ENCODE results near the gene BTG2.
"Not testable (repeated sequence)": the region's sequence is repeated elsewhere in the genome, so short reads cannot be mapped to it uniquely, and the experiment has no call there.

BTG2 gene

DNA sequence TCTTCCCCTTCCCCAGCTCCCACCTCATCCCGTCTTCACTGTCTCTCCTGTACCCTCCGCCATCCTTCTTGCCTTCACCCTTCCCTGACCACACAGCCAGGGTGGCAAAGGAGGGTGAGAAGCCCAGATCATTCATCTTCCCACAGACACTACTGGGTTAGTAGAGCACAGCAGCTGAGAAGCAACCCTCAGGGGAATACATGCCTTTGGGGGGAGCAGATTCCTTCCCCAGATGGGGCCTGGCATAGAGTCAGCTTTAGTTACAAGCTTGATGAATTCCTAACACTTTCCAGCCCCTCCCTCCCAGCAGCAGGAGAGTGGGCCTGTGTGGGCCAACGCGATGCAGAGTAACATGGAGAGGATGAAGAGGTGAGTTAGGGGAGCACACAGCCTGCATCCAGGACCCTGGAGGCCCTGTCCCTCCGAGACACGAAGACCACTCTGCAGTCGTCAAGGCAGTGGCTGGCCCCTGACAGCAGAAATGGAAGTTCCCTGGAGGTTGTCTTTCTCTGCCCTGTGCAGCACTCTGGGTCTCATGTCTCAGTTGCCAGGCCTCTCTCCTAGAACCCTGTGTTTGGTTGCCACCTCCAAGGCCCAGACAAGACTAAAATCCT, 8.8 kb upstream of the BTG2 start:
- no peak for DNase-seq

DNA sequence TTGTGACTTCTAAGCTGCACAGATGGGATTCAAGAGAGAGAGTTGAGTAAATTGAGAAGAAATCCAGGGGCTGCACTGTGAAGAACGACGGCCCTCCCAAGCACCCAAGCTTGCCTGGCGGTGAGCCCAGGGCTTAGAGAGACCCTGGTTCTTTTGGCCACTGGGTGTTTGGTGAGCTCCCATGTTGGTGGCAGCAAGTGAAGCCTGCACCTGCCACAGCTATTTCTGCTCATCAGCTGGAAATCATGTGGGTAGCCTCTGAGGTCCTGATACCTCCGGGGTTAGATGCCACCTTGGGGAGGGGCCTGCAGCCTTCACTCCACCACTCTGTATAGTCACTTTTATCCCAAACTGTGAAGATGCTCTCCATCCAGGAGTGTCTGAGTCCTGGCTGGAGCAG, 6.2 kb upstream of the BTG2 start:
- DNase-seq = no peak

DNA sequence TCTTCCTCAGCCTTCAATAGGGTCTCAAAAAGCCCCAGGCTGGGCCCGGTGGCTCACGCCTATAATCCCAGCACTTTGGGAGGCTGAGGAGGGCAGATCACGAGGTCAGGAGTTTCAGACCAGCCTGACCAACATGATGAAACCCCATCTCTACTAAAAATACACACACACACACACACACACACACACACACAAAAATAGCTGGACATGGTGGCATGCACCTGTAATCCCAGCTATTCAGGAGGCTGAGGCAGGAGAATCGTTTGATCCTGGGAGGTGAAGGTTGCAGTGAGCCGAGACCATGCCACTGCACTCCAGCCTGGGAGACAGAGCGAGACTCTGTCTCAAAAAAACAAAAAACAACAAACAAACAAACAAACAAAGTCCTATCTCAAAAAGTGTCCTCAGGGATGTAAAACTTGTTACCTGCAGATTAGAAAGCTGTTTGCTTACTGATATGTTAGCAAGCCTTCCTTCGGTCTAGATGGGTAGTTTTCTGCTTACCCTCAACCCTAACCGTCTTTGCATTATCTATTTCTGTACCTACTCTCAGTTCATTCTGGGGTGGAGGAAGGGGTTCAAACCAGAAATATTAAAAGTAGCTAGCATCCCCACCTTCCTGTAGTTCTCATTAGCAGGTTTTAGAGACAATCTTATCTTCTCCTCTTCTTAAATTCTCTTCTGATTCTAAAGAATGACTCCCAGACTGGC, 5.4 kb upstream of the BTG2 start:
- DNase-seq = not testable (repeated sequence)

DNA sequence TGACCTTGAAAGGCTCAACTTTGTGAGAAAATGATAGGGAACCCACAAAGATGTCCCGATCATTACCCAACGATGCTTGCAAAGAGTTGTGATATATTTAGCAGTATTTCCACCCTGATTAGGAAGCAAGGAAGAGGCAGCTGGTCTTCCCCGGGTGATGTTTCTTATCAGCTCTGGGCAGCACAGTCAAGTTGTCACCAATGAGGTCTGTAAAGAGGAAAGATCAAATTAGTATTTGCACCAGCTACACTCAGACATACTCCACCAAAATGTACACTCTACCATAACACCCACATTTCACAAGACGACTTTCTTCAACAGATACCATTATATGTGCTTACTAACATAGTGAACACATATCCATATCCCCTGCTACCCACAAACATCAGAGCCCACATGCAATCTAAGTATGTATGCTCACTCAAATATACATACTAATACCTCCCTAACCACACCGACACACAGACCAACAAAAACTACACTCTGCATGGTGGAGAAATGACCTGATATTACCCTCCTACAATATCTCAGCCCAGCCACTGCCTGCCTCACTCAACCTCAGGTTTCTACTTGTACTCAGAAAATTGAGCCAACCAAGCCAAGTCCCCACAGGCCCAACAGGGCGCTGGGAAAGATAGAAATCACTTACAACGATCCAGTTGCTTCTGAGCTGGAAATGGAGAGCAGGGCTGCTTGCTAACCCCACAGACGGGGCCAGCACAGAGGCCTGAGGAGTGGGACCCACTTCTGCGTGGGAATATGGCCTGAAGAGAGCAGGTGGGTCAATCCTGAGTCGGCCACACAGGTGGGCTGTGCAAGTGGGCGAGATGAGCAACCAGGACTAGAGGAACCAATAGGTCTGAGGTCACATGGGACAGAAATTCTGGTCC, 4.6 kb upstream of the BTG2 start:
- DNase-seq = no peak

- no peak for DNase-seq
Measured at GRCh38 chr1:203301331-203301668, 4.0 kb upstream of the BTG2 start.

GRCh38 chr1:203302456-203302855, 2.9 kb upstream of the BTG2 start:
- DNase-seq = no peak

- no peak for DNase-seq
Measured at GRCh38 chr1:203302894-203303293, 2.4 kb upstream of the BTG2 start.

DNA sequence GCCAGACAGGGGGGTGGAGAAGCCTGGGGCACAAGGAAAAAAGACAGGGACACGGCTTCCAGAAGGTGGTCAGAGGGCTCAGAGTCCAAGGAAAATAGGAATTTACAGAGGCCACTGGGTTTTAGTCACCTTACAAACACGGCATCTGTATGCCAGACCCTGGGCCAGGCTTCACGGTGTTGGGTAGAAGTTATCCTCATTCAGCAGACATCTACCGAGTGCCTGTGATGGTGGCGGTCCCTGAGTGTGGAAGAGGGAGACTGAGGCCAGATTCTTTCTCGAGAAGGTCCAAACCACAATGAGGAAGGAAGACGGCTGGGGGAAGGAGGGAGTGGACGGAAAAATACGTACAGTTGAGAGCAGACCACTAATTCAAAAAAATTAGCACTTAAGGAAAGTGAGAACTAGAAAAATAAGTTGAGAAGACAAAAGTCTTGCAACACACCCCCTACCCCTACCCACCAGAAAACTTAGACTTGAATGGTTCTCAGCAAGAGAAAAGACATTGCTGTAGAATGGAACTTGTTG, 864 bp upstream of the BTG2 start:
- DNase-seq = no peak

DNA sequence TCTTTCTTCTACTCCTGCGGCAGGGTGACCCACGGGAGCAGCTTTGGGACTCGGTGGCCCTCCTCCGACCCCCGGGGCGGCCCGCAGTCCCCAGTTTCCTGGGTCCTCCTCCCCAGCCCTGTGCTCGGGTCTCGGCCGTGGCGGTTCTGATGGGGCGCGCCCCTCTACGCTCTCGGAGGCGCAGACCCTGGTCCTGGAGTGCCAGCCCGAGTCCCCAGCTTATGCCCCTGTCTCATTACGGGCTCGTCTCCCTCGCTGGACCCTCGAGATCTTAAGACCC, 430 bp downstream of the BTG2 start:
- DNase-seq = no peak

DNA sequence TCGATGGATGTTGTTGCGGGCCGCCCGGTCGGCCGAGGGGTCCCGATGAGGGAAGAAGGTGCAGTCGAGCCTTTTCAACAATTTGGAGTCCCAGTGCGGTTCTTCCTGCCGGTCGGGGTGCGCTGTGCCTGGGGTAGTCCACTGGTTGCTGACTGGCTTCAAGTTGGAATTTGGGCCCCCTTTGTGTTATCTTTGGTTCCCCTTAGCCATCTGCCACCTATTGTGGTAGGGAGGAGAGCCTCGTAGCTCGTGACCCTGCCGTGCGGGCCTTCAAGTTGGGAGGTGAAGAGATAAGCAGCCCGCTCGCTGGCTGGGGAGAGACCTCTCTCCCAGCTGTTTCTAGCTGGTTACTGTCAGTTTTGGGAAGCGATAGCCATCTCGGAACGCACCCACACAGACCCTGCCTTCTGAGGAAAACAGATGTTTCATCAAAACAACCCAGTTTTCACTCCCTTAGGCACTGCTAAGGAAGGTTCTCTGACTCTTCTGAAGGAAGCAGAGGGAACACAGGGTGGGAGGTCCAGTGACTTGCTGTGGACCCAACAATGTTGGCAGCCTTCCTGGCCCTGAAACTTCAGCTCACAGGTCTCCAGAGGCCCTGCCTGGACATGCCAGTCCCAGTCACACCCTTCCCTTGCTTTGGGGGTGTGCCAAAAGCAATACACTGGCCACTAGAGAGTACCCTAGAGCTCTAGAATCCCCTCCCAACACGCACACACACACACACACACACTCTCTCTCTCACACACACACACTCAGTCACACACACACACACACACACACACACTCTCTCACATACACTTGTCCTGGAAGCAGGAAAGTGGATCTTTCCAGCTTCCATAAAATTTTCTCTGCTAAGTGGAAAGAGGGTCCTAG, 1.0 kb downstream of the BTG2 start:
- no peak for DNase-seq

DNA sequence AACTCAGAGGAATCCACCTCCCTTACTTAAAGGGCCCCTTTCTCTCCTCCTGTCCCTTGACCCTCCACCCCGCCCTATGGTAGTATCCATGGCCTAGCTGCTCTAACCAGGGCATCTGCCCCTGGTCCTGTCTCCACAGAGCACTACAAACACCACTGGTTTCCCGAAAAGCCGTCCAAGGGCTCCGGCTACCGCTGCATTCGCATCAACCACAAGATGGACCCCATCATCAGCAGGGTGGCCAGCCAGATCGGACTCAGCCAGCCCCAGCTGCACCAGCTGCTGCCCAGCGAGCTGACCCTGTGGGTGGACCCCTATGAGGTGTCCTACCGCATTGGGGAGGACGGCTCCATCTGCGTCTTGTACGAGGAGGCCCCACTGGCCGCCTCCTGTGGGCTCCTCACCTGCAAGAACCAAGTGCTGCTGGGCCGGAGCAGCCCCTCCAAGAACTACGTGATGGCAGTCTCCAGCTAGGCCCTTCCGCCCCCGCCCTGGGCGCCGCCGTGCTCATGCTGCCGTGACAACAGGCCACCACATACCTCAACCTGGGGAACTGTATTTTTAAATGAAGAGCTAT, 1.7 kb downstream of the BTG2 start:
- DNase-seq = no peak

- DNase-seq = no peak
Measured at GRCh38 chr1:203307641-203308126, 2.4 kb downstream of the BTG2 start.

- no peak for DNase-seq
Measured at GRCh38 chr1:203308328-203308922, 3.1 kb downstream of the BTG2 start.

GRCh38 chr1:203308923-203309331, 3.6 kb downstream of the BTG2 start:
- no peak for DNase-seq

DNA sequence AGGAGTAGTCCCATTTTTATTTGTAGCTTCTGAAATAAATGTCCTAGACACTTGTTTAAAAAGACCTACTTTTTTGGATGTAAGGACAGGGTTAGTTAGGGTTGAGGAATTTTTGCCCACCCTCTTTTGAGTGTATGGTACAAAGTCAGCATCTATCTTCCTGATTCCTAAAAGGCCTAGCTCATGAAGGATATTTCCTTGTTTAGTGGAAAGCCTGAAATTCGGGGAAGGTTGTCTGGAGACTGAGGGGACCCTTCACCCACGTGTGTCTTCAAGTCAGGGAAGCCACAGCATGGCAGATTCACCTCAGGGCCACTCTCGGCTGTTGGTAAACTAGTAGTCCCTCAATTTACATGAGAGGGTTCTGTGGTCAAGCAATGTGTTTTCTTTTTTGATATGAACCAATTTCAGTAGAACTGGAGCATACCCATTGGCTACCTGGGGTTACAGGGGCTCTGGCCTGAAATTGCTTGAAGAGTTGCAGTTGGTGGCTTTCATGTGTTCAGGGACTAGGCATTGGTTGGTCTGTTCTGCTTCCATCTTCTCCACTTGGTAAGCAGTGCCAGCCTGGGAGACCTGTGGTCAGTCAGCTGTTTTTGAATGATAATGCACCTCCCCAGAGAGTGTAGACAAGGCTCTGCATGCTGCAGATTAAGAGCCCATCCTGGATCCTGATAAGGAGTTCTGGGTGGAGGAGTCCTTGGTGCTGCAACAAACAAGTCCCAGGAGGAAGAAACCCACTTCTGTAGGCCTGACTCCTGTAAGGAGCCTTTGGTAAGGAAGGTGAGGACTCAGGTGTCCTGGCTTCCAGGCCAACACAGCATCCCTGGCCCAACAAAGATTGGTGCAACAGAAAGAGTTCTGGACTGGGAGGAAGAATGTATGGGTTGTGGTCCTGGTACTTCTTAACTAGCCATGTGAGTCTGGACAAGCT, 6.3 kb downstream of the BTG2 start:
- DNase-seq = no peak

GRCh38 chr1:203314025-203314759, 8.9 kb downstream of the BTG2 start:
- not testable (repeated sequence) for DNase-seq

DNA sequence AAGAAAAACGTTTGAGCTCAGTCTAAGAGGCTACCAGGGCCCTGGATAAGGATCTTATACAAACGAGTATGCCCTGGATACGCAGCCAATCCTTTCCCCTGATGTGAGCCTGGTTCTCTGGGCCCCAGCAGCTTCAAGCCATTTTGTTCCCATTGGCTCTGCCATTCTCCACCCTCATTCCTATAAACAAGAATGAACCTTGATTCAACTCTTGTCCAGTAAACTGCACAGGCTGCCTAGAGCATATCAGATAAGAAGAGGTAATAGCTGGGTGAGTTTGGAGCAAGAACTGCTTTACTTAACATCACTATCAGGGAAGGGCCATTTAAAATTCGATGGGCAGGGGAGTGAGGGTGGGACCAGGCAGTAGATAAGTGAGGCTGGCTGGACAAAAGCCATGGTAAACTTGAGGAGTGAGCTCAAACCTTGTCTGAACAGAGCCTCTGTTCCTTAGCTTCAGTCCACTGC, 11.3 kb downstream of the BTG2 start:
- DNase-seq = no peak

DNA sequence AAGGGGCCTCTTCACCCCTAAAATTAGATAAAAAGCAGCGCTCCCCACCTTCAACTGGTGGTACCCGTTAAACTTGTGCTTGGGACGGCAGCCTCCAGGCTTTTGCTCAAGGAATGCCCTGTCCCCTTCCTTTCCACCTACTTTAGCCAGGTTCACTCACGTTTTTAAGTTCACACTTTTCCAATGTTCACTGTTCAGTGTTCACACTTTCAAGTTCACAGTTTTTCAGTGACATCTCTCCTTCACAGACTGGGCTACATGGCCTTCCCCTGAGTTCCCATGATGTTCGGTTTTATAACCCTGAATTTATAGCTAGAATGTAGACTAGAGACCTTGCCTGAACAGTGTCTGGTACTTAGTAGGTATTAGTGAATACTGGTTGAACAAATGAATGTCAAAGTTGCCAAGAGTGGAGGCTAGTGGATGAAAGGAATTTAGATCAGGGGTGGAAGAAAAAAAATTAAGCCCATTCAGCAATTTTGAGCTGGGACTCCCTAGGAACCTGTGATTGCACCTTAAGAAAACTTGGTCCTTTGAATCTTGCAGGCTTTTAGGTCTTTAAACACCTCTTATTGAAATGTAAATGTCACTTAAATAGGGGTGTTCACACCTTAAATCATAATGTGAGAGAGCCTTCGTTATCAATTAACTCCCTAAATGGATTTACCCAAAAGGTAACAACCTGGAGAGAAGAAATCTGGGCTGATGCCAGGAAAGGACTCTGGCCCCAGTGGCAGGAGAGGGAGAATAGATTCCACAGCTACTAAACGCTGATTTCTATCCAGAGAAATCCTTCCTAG, 12.3 kb downstream of the BTG2 start:
- no peak for DNase-seq

DNA sequence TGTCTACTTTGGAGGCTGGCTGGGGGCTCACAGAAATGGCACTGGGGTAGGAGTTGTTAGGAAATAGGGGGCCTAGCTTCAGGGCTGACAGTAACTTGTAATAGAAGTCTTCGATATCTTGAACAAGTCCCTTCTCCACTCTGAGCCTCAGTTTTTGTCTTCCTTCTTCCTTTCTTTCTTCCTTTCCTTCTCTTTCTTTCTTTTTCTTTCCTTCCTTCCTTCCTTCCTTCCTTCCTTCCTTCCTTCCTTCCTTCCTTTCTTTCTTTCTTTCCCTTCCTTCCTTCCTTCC, 12.9 kb downstream of the BTG2 start:
- DNase-seq = no peak

All from stimulated activated CD4-positive, alpha-beta T cell treated with anti-CD3 and anti-CD28 coated beads, Interleukin-2, amount 100 ng/mL, for 48 hours (primary cell).